B cell (primary cell): Measurements from ENCODE around the gene BDH1. TPM values are rescaled to one million over a fixed set of nuclear protein-coding genes. Genes with fewer than 3 reads are reported as not detected.

Source experiments
- ATAC-seq: fragments of 200-7000 bp; cut with Tn5 transposase; one replicate; pipeline ENCODE4 v1.10.0; 2021; ENCODE audit warnings: low read depth, mild to moderate bottlenecking, moderate number of reproducible peaks, moderate library complexity
- CTCF ChIA-PET: fragments of 350-600 bp; sonication (Branson Sonifier 250); formaldehyde crosslinking; loops from one replicate; lab custom pipeline; 2021; ENCODE audit warnings: antibody characterized with exemption, inconsistent platforms; lab: Charles Lee
- POLR2A ChIA-PET: fragments of 350-600 bp; sonication (Branson Sonifier 250); formaldehyde crosslinking; loops from one replicate; lab custom pipeline; 2021; ENCODE audit warnings: antibody characterized with exemption; lab: Charles Lee
- DNase-seq: peaks from one replicate; pipeline ENCODE4 v3.0.0; 2013
- H2AFZ ChIP-seq: 2 replicates; pipeline ENCODE4 v1.6.1; 2012; ENCODE audit warnings: mild to moderate bottlenecking, low read depth, low read length; ENCODE audit not compliant: insufficient read depth, poor library complexity, severe bottlenecking
- H3K27ac ChIP-seq, 2 donors: 1 replicate in 1 of 2; 2 replicates in 1 of 2; pipeline ENCODE4 v1.5.1; 2012 to 2013; ENCODE audit warnings: low read length in 2 of 2, mild to moderate bottlenecking in 2 of 2, moderate library complexity in 1 of 2
- H3K27me3 ChIP-seq, 4 experiments: fragments of 200-600 bp in 1 of 4; sonication (generic) in 1 of 4; replicated peaks in 1 of 4; 1 replicate in 2 of 4; 2 replicates in 2 of 4; pipeline versions ENCODE4 v1.6.1 to v1.7.0; 2013 to 2016; ENCODE audit warnings: low read length in 3 of 4, mild to moderate bottlenecking in 2 of 4, mixed read lengths in 1 of 4, moderate library complexity in 1 of 4; ENCODE audit not compliant: insufficient read depth in 4 of 4, control insufficient read depth in 3 of 4; ENCODE audit errors: control extremely low read depth in 1 of 4
- H3K36me3 ChIP-seq, 2 experiments: replicated peaks in 1 of 2; 1 replicate in 1 of 2; 2 replicates in 1 of 2; pipeline versions ENCODE4 v1.6.1 to v1.7.1; 2013; ENCODE audit warnings: low read length in 1 of 2; ENCODE audit not compliant: insufficient read depth in 2 of 2, control insufficient read depth in 1 of 2; ENCODE audit errors: control extremely low read depth in 1 of 2, extremely low read depth in 1 of 2
- H3K4me1 ChIP-seq, 2 donors: fragments of 200-600 bp in 1 of 2; sonication (generic) in 1 of 2; 1 replicate in 1 of 2; 2 replicates in 1 of 2; pipeline versions ENCODE4 v1.5.1 to v1.6.1; 2013 to 2017; ENCODE audit warnings: low read length in 2 of 2; ENCODE audit not compliant: control insufficient read depth in 2 of 2, insufficient read depth in 2 of 2
- H3K4me2 ChIP-seq: replicated peaks from 2 replicates; pipeline ENCODE3; 2012; ENCODE audit warnings: mild to moderate bottlenecking, low read depth, low read length; ENCODE audit not compliant: poor library complexity, severe bottlenecking
- H3K4me3 ChIP-seq, 5 experiments: fragments of 200-600 bp in 1 of 5; sonication (generic) in 1 of 5; 1 replicate in 3 of 5; 2 replicates in 2 of 5; pipeline versions ENCODE4 v1.5.1 to v1.7.0; 2011 to 2016; ENCODE audit warnings: low read length in 4 of 5, mild to moderate bottlenecking in 4 of 5, low read depth in 2 of 5, control low read depth in 1 of 5, moderate library complexity in 1 of 5; ENCODE audit not compliant: insufficient read depth in 1 of 5; ENCODE audit errors: control extremely low read depth in 1 of 5, extremely low read depth in 1 of 5
- H3K79me2 ChIP-seq: fragments of 200-600 bp; sonication (generic); one replicate; pipeline ENCODE4 v1.6.0; 2016; ENCODE audit warnings: low read length; ENCODE audit not compliant: control insufficient read depth, insufficient read depth
- H3K9ac ChIP-seq: fragments of 200-600 bp; sonication (generic); 2 replicates; pipeline ENCODE4 v1.6.1; 2017; ENCODE audit warnings: mild to moderate bottlenecking, low read length, moderate library complexity
- H3K9me3 ChIP-seq, 3 donors: one replicate each; pipeline versions ENCODE4 v1.6.1 to v1.7.1; 2013; ENCODE audit warnings: low read length in 2 of 3; ENCODE audit not compliant: control insufficient read depth in 2 of 3, insufficient read depth in 1 of 3; ENCODE audit errors: control extremely low read depth in 1 of 3
- H4K20me1 ChIP-seq: 2 replicates; pipeline ENCODE4 v1.6.0; 2012; ENCODE audit warnings: mild to moderate bottlenecking, low read length; ENCODE audit not compliant: insufficient read depth, control insufficient read depth, poor library complexity, severe bottlenecking
- H3K27ac Mint-ChIP-seq: one replicate; pipeline ENCODE4 v1.8.0; 2021; ENCODE audit warnings: mixed read lengths
- H3K27me3 Mint-ChIP-seq: one replicate; pipeline ENCODE4 v1.8.0; 2021; ENCODE audit warnings: mixed read lengths
- H3K4me1 Mint-ChIP-seq: one replicate; pipeline ENCODE4 v1.8.0; 2021; ENCODE audit warnings: mixed read lengths
- H3K4me3 Mint-ChIP-seq: one replicate; pipeline ENCODE4 v1.8.0; 2021; ENCODE audit warnings: mixed read lengths
- H3K9me3 Mint-ChIP-seq: one replicate; pipeline ENCODE4 v1.8.0; 2022; ENCODE audit warnings: mixed read lengths; ENCODE audit not compliant: insufficient read depth
- EZH2 ChIP-seq: IDR thresholded peaks from 2 replicates; pipeline ENCODE4 v1.6.1; 2012; ENCODE audit warnings: borderline replicate concordance, low read depth, mild to moderate bottlenecking, moderate library complexity, low read length; ENCODE audit not compliant: insufficient read depth, poor library complexity, severe bottlenecking
- WGBS: methylation state at CpG from one replicate; pipeline ENCODE4 v1.1.5; 2013; ENCODE audit warnings: missing lambda C conversion rate; ENCODE audit not compliant: insufficient coverage; 5-methylcytosine and 5-hydroxymethylcytosine counted together
- intact Hi-C: fragments of 100-400 bp; cut with micrococcal nuclease; formaldehyde crosslinking; loops from one replicate; pipeline ENCODE4 v1.10.0; 2022
- polyA plus RNA-seq: library from polyadenylated mRNA; depleted of rRNA; stranded (reverse); fragments of >200 nt; gene quantifications from 2 replicates; pipeline ENCODE4 v1.2.3, GENCODE V29; 2012
- total RNA-seq, 2 donors: library from RNA; stranded (reverse); fragments of 120-200 nt in 1 of 2; gene quantifications; 1 replicate in 1 of 2; 2 replicates in 1 of 2; pipeline versions ENCODE4 v1.2.3 to v1.2.4, GENCODE V29; 2013 to 2022
- TF ChIP-seq, protein P1 (sequence below): fragments of 200-600 bp; IDR thresholded peaks from one replicate; pipeline ENCODE4 v1.8.0; 2022; ENCODE audit warnings: antibody characterized with exemption, mild to moderate bottlenecking

The BDH1 gene
- total and polyA plus RNA-seq, 2 donors (not counting 1 experiment from before 2014, with no cell fraction given) = 21.1 to 59.3 TPM

DNA sequence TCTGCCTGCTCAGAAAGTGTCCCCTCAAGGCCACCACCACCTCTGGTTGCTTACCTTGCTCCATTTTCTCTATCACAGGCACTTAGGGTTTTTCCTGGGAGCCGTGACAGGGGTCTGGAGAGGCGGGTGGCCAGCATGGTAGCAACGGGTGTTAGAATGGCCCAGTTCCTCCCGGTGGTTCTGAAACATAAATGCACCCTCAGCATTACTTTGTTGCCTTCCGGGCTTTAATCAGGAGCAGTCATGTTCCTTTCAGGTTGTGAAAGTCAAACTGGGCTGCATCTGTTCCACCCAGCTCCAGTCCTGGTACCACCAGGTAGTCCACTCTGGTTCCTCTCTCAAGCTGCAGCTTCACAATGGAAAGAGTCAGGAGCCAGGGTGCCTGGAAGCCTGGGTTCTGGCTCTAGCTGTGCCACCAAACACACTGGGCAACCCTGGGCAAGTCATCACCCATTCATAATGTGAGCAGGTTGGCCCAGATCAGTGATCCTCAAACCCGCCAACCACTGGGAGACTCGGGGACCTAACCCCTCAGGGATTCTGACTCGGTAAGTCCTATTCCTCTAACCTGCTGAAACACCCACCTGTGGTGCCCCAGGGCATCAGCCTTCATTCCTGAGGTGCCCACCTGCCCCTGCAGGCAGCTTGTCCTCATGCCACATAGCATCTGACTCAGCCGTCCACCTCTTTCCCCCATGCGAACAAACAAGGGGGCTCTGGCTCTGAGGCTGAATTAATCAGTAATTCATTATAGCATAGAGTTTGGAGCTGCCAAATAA, 9.3 kb downstream of the BDH1 start:
- no peak overlapping the region for H3K4me3 ChIP-seq
- no peaks in the 10 kb centered on the region for H3K9me3 Mint-ChIP-seq
- POLR2A ChIA-PET = no interaction called here
- H3K9me3 ChIP-seq = no peaks in the 10 kb centered on the region
- TF ChIP-seq EZH2 = no peak
- TF ChIP-seq, protein P1, sequence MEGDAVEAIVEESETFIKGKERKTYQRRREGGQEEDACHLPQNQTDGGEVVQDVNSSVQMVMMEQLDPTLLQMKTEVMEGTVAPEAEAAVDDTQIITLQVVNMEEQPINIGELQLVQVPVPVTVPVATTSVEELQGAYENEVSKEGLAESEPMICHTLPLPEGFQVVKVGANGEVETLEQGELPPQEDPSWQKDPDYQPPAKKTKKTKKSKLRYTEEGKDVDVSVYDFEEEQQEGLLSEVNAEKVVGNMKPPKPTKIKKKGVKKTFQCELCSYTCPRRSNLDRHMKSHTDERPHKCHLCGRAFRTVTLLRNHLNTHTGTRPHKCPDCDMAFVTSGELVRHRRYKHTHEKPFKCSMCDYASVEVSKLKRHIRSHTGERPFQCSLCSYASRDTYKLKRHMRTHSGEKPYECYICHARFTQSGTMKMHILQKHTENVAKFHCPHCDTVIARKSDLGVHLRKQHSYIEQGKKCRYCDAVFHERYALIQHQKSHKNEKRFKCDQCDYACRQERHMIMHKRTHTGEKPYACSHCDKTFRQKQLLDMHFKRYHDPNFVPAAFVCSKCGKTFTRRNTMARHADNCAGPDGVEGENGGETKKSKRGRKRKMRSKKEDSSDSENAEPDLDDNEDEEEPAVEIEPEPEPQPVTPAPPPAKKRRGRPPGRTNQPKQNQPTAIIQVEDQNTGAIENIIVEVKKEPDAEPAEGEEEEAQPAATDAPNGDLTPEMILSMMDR = no peak
- H3K36me3 ChIP-seq = peaks cover 0 to 23% of the 10 kb centered on the region in 2 experiments
- 88% methylated on average over 8 of the region's 10 CpGs for whole genome bisulfite sequencing
- H3K27ac ChIP-seq = no peak overlapping the region
- H2AFZ ChIP-seq = no peak overlapping the region
- ATAC-seq (no peak), DNase-seq (no peak)
- CTCF ChIA-PET = no interaction called here
- no peaks in the 10 kb centered on the region for H3K4me1 Mint-ChIP-seq
- intact Hi-C loops = no loop called here
- no peak overlapping the region for H3K4me2 ChIP-seq
- H4K20me1 ChIP-seq = no peaks in the 10 kb centered on the region
- no peak overlapping the region for H3K4me3 Mint-ChIP-seq
- no peaks in the 10 kb centered on the region for H3K27me3 Mint-ChIP-seq
- H3K27ac Mint-ChIP-seq = no peak overlapping the region
- no peaks in the 10 kb centered on the region for H3K27me3 ChIP-seq
- H3K4me1 ChIP-seq = no peaks in the 10 kb centered on the region
- H3K9ac ChIP-seq = no peak overlapping the region
- peaks cover 24% of the 10 kb centered on the region for H3K79me2 ChIP-seq

DNA sequence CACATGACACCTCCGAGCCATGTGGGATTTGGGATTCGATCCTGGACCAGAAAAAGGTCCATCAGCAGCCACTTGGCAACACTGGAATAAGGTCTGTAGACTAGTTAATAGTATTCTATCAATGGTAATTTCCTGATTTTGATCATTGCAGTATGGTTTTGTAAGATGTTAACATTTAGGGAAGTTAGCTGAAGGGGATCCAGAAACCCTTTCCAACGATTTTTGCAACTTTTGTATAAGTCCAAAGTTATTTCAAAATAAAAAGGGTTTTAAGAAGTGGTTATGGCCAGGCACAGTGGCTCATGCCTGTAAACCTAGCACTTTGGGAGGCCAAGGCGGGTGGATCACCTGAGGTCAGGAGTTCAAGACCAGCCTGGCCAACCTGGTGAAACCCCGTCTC, 10.2 kb downstream of the BDH1 start:
- Mint-ChIP-seq H3K4me3 (no peak overlapping the region), H3K27me3 (no peaks in the 10 kb centered on the region), H3K9me3 (no peaks in the 10 kb centered on the region), H3K27ac (no peak overlapping the region), H3K4me1 (no peaks in the 10 kb centered on the region)
- POLR2A ChIA-PET = no interaction called here
- Histone ChIP-seq H4K20me1 (no peaks in the 10 kb centered on the region), H3K27ac (no peak overlapping the region), H3K9ac (no peak overlapping the region), H3K36me3 (peaks cover 0 to 25% of the 10 kb centered on the region in 2 experiments), H3K4me2 (no peak overlapping the region), H3K4me3 (no peak overlapping the region), H3K4me1 (no peaks in the 10 kb centered on the region), H3K79me2 (peaks cover 22% of the 10 kb centered on the region), H2AFZ (no peak overlapping the region), H3K27me3 (no peaks in the 10 kb centered on the region), H3K9me3 (no peaks in the 10 kb centered on the region)
- TF ChIP-seq, protein P1 = no peak
- no peak for TF ChIP-seq EZH2
- no peak for DNase-seq
- ATAC-seq = no peak
- intact Hi-C loops = no loop called here
- CTCF ChIA-PET = no interaction called here
- 97% methylated on average over 4 of the region's 5 CpGs for WGBS
